Nephron progenitor cell (in vitro differentiated cells): ENCODE results near the gene PVR.

Experiments used
- DNase-seq: peaks from one replicate; pipeline ENCODE4 v3.0.0; 2021
- H3K27ac Mint-ChIP-seq: 2 replicates; pipeline ENCODE4 v1.8.0; 2021; ENCODE audit warnings: mild to moderate bottlenecking, moderate library complexity, mixed read lengths
- H3K27me3 Mint-ChIP-seq: 2 replicates; pipeline ENCODE4 v1.8.0; 2021; ENCODE audit warnings: mild to moderate bottlenecking, low read depth, mixed read lengths; ENCODE audit not compliant: poor library complexity
- H3K36me3 Mint-ChIP-seq: 2 replicates; pipeline ENCODE4 v1.8.0; 2021; ENCODE audit warnings: low read depth, mixed read lengths
- H3K4me1 Mint-ChIP-seq: 2 replicates; pipeline ENCODE4 v1.8.0; 2021; ENCODE audit warnings: mixed read lengths
- H3K4me3 Mint-ChIP-seq: 2 replicates; pipeline ENCODE4 v1.8.0; 2021; ENCODE audit warnings: mild to moderate bottlenecking, moderate library complexity, mixed read lengths
- H3K9me3 Mint-ChIP-seq: 2 replicates; pipeline ENCODE4 v1.8.0; 2021; ENCODE audit warnings: mild to moderate bottlenecking, moderate library complexity, mixed read lengths
- CTCF ChIP-seq: fragments of 200-600 bp; sonication (generic); IDR thresholded peaks from 2 replicates; pipeline ENCODE4 v1.5.0; 2021; ENCODE audit warnings: antibody characterized with exemption

PVR gene

GRCh38 chr19:44645407-44646048 is 1.8 kb downstream of the PVR start:
- Mint-ChIP-seq H3K27me3 (peaks cover 9% of the 10 kb centered on the region), H3K9me3 (no peaks in the 10 kb centered on the region), H3K27ac (no peak overlapping the region), H3K36me3 (peaks cover 11% of the 10 kb centered on the region), H3K4me3 (no peak overlapping the region), H3K4me1 (no peaks in the 10 kb centered on the region)
- TF ChIP-seq CTCF = no peak
- no peak for DNase-seq

GRCh38 chr19:44646049-44646416 is 2.3 kb downstream of the PVR start:
- Mint-ChIP-seq H3K9me3 (no peaks in the 10 kb centered on the region), H3K4me1 (no peaks in the 10 kb centered on the region), H3K27ac (no peak overlapping the region), H3K4me3 (no peak overlapping the region), H3K27me3 (peaks cover 9% of the 10 kb centered on the region), H3K36me3 (peaks cover 14% of the 10 kb centered on the region)
- no peak for TF ChIP-seq CTCF
- DNase-seq = no peak

GRCh38 chr19:44647144-44647543 is 3.4 kb downstream of the PVR start:
- no peak for DNase-seq
- H3K4me1 Mint-ChIP-seq = no peaks in the 10 kb centered on the region
- peaks cover 5% of the 10 kb centered on the region for H3K27me3 Mint-ChIP-seq
- H3K9me3 Mint-ChIP-seq = no peaks in the 10 kb centered on the region
- H3K27ac Mint-ChIP-seq = no peak overlapping the region
- H3K4me3 Mint-ChIP-seq = no peak overlapping the region
- TF ChIP-seq CTCF = no peak
- peaks cover 21% of the 10 kb centered on the region for H3K36me3 Mint-ChIP-seq

- Mint-ChIP-seq H3K36me3 (peaks cover 30% of the 10 kb centered on the region), H3K27ac (no peak overlapping the region), H3K9me3 (no peaks in the 10 kb centered on the region), H3K4me1 (no peaks in the 10 kb centered on the region), H3K4me3 (no peak overlapping the region), H3K27me3 (no peaks in the 10 kb centered on the region)
- no peak for TF ChIP-seq CTCF
- no peak for DNase-seq
These were observed 5.0 kb downstream of the PVR start for GRCh38 chr19:44648631-44649251.

GRCh38 chr19:44649578-44650145 is 6.0 kb downstream of the PVR start:
- H3K27me3 Mint-ChIP-seq = no peaks in the 10 kb centered on the region
- no peak overlapping the region for H3K4me3 Mint-ChIP-seq
- no peak for TF ChIP-seq CTCF
- H3K27ac Mint-ChIP-seq = peak overlapping the region; percentile 54
- H3K4me1 Mint-ChIP-seq = no peaks in the 10 kb centered on the region
- DNase-seq = no peak
- peaks cover 33% of the 10 kb centered on the region for H3K36me3 Mint-ChIP-seq
- no peaks in the 10 kb centered on the region for H3K9me3 Mint-ChIP-seq

- Mint-ChIP-seq H3K4me3 (no peak overlapping the region), H3K36me3 (peaks cover 66% of the 10 kb centered on the region), H3K4me1 (no peaks in the 10 kb centered on the region), H3K27me3 (no peaks in the 10 kb centered on the region), H3K9me3 (no peaks in the 10 kb centered on the region), H3K27ac (no peak overlapping the region)
- TF ChIP-seq CTCF = no peak
- no peak for DNase-seq
These were observed 9.6 kb downstream of the PVR start for GRCh38 chr19:44653343-44653742.
